Naive thymus-derived CD4-positive, alpha-beta T cell (primary cell): ENCODE data around the gene CD70. TPM values are rescaled to one million over a fixed set of nuclear protein-coding genes. Genes with fewer than 3 reads are reported as not detected.
A peak's percentile ranks its signal among the peaks of the same experiment; 100 is the strongest.
"Not testable (repeated sequence)": the region's sequence is repeated elsewhere in the genome, so short reads cannot be mapped to it uniquely, and the experiment has no call there.

Experiments used
- ATAC-seq: fragments of 150-1000 bp; cut with Tn5 transposase; 2 replicates; pipeline ENCODE4 v1.10.0; 2021; ENCODE audit warnings: mild to moderate bottlenecking, moderate library complexity
- CTCF ChIA-PET: fragments of 350-600 bp; sonication (Branson Sonifier 250); formaldehyde crosslinking; loops from one replicate; lab custom pipeline; 2021; ENCODE audit warnings: antibody characterized with exemption; lab: Charles Lee
- POLR2A ChIA-PET: fragments of 350-600 bp; sonication (Branson Sonifier 250); formaldehyde crosslinking; loops from one replicate; lab custom pipeline; 2021; ENCODE audit warnings: antibody characterized with exemption, inconsistent platforms; lab: Charles Lee
- DNase-seq, 9 donors: peaks; one replicate each; pipeline versions ENCODE4 v3.0.0 to v3.0.0-alpha.2; 2020 to 2022; ENCODE audit warnings: mixed read lengths in 1 of 9
- H3K27ac ChIP-seq: one replicate; pipeline ENCODE4 v1.7.0; 2013; ENCODE audit warnings: mild to moderate bottlenecking, low read depth, low read length, moderate library complexity
- H3K27me3 ChIP-seq, 2 donors: one replicate each; pipeline ENCODE4 v1.7.0; 2013; ENCODE audit warnings: low read length in 2 of 2, mild to moderate bottlenecking in 2 of 2, moderate library complexity in 2 of 2; ENCODE audit not compliant: control insufficient read depth in 2 of 2, insufficient read depth in 2 of 2
- H3K36me3 ChIP-seq, 3 experiments: 1 replicate in 2 of 3; 2 replicates in 1 of 3; pipeline ENCODE4 v1.7.0; 2013; ENCODE audit warnings: low read length in 3 of 3, mild to moderate bottlenecking in 3 of 3, moderate library complexity in 1 of 3; ENCODE audit not compliant: insufficient read depth in 3 of 3, control insufficient read depth in 2 of 3
- H3K4me1 ChIP-seq, 2 donors: one replicate each; pipeline ENCODE4 v1.7.0; 2013; ENCODE audit warnings: low read length in 2 of 2, mild to moderate bottlenecking in 2 of 2, moderate library complexity in 1 of 2; ENCODE audit not compliant: control insufficient read depth in 2 of 2, insufficient read depth in 2 of 2
- H3K4me3 ChIP-seq: 2 replicates; pipeline ENCODE4 v1.7.0; 2013; ENCODE audit warnings: mild to moderate bottlenecking, low read length
- H3K9me3 ChIP-seq, 3 experiments: 1 replicate in 2 of 3; 2 replicates in 1 of 3; pipeline ENCODE4 v1.7.0; 2013; ENCODE audit warnings: low read length in 3 of 3; ENCODE audit not compliant: control insufficient read depth in 2 of 3
- H3K27ac Mint-ChIP-seq, 9 donors: one replicate each; pipeline ENCODE4 v1.8.0; 2020 to 2022; ENCODE audit warnings: mixed read lengths in 9 of 9, mild to moderate bottlenecking in 8 of 9, moderate library complexity in 5 of 9, inconsistent platforms in 2 of 9
- H3K27me3 Mint-ChIP-seq, 5 donors: one replicate each; pipeline ENCODE4 v1.8.0; 2021 to 2022; ENCODE audit warnings: mixed read lengths in 5 of 5, mild to moderate bottlenecking in 1 of 5
- H3K36me3 Mint-ChIP-seq, 5 donors: one replicate each; pipeline ENCODE4 v1.8.0; 2020 to 2022; ENCODE audit warnings: mixed read lengths in 5 of 5, mild to moderate bottlenecking in 3 of 5, inconsistent platforms in 1 of 5
- H3K4me1 Mint-ChIP-seq, 7 donors: one replicate each; pipeline ENCODE4 v1.8.0; 2020 to 2022; ENCODE audit warnings: mixed read lengths in 7 of 7, mild to moderate bottlenecking in 3 of 7, inconsistent platforms in 1 of 7
- H3K4me3 Mint-ChIP-seq, 10 donors: one replicate each; pipeline ENCODE4 v1.8.0; 2020 to 2022; ENCODE audit warnings: mild to moderate bottlenecking in 10 of 10, mixed read lengths in 10 of 10, moderate library complexity in 6 of 10, inconsistent platforms in 2 of 10
- H3K9me3 Mint-ChIP-seq, 11 donors: one replicate each; pipeline ENCODE4 v1.8.0; 2020 to 2022; ENCODE audit warnings: mixed read lengths in 11 of 11, mild to moderate bottlenecking in 4 of 11, inconsistent platforms in 1 of 11, moderate library complexity in 1 of 11
- intact Hi-C, 2 donors: fragments of 100-400 bp; cut with micrococcal nuclease; formaldehyde crosslinking; loops; one replicate each; pipeline ENCODE4 v1.15.1; 2023
- polyA plus RNA-seq, 2 donors: library from polyadenylated mRNA; unstranded; fragments of 300-500 nt; fragmentation: Illumina TruSeq; gene quantifications; one replicate each; pipeline ENCODE4 v1.2.3, GENCODE V29; 2021
- total RNA-seq, 6 experiments: library from RNA in 5 of 6; stranded (reverse) in 5 of 6; gene quantifications; 1 replicate in 5 of 6; 2 replicates in 1 of 6; pipeline ENCODE4 v1.2.3 and lab custom pipeline; 2021 to 2026

Gene CD70
- total and polyA plus RNA-seq, 7 experiments from 2014 or later = 1.2 to 39.6 TPM; not detected in 5

DNA sequence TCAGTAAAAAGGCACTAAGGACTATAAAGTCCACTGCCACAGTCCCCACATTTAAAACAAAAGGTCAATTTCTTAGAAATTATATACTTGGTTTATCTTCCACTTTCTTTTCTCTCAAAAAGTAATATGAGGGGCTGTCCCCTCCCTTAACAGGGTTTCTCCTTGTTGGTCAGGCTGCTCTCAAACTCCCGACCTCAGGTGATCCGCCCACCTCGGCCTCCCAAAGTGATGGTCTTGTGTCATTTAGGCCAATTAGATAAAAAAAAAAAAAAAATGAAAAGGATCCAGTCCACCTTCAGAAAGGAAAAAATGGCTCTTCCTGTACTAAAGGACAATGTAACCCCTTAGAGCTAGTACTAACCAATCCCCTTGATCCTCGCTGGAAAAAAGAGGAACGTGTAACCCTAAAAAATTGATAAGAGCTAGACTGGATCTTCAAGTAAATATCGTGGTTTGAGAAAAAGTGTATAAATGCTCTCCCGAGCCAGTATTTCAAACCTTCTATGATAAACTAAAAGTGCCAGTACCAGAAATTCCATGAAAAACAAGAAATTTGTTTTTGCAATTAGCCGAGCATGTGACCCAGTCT lies 9.0 kb upstream of the CD70 start:
- peaks cover 0 to 19% (median 8%) of the 10 kb centered on the region in 7 donors for H3K4me1 Mint-ChIP-seq
- ATAC-seq = no peak
- H3K27me3 ChIP-seq = no peaks in the 10 kb centered on the region
- peaks cover 0 to 11% of the 10 kb centered on the region in 2 donors for H3K4me1 ChIP-seq
- intact Hi-C loops = no loop called here
- peaks cover 0 to 9% (median 0%) of the 10 kb centered on the region in 5 donors for H3K27me3 Mint-ChIP-seq
- H3K27ac Mint-ChIP-seq = no peak overlapping the region
- ChIA-PET CTCF (no interaction called here), POLR2A (interaction anchor here (0.6 kb wide), 1 partner anchor 777 kb away, joined by 3 read pairs; no protein-coding TSS in a partner anchor)
- H3K4me3 Mint-ChIP-seq = no peak overlapping the region
- H3K4me3 ChIP-seq = no peak overlapping the region
- H3K9me3 ChIP-seq = no peaks in the 10 kb centered on the region
- H3K36me3 ChIP-seq = no peaks in the 10 kb centered on the region
- no peak overlapping the region for H3K27ac ChIP-seq
- H3K9me3 Mint-ChIP-seq = peaks cover 0 to 2% (median 0%) of the 10 kb centered on the region in 11 donors
- no peaks in the 10 kb centered on the region for H3K36me3 Mint-ChIP-seq
- no peak for DNase-seq

DNA sequence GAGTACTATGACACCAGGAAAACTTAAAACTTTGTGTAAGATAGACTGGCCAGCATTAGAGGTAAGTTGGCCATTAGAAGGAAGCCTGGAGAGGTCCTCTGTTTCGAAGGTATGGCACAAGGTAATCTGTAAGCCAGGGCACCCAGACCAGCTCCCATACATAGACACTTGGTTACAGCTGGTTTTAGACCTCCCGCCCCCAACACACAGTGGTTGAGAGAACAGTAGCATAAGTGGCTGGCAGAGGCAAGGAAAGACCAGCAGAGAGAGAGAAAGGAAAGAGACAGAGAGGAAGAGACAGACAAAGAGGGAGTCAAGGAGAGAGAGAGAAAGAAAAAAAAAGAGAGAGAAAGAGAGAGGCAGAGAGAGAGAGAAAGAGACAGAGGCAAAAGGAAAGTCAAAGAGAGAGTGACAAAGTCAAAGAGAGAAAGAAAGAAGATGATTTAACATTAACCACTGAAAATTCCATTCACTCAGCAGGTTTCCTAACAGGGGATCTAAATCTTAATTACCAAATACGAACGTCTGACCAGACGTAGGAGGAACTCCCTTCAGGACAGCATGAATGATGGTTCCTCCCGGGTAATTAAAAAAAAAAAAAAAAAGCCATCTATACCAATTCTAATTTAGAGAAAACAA lies 7.4 kb upstream of the CD70 start:
- ATAC-seq, CTCF ChIA-PET, H3K27ac Mint-ChIP-seq, H3K27ac ChIP-seq, H3K36me3 Mint-ChIP-seq, intact Hi-C loops, H3K9me3 ChIP-seq, H3K36me3 ChIP-seq, H3K4me3 Mint-ChIP-seq, POLR2A ChIA-PET, H3K9me3 Mint-ChIP-seq, H3K27me3 ChIP-seq, H3K4me3 ChIP-seq, DNase-seq: not testable (repeated sequence)
- H3K4me1 Mint-ChIP-seq = peaks cover 0 to 18% (median 2%) of the 10 kb centered on the region in 7 donors
- peaks cover 0 to 11% of the 10 kb centered on the region in 2 donors for H3K4me1 ChIP-seq
- peaks cover 0 to 17% (median 7%) of the 10 kb centered on the region in 5 donors for H3K27me3 Mint-ChIP-seq

DNA sequence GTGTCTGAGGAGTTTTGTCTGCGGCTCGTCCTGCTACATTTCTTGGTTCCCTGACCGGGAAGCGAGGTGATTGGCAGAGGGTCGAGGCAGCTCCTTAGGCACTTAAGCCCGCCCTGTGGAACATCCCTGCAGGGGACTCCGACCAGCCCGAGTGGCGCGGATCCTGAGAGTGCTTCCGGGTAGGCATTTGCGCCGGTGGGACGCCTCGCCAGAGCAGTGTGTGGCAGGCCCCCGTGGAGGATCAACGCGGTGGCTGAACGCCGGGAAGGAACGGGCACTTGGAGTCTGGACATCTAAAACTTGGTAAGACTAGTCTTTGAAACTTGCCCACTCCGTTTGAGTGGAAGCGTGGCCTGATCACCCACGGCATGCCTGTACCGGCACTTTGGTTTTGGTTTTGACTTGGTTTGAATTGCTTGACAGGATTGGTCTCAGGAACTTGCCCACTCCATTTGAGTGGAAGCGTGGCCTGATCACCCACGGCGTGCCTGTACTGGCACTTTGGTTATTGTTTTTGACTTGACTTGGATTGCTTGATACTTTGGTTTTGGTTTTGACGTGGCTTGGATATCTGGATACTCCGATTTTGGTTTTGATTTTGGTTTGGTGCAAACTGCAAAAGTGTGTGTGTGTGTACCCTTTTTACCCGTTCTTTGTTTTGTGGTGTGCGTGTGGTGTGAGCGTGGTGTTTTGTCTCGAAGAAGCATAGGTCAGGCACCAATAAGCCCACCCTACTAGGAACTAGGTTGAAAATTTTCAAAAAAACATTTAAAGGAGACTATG lies 6.7 kb upstream of the CD70 start:
- H3K36me3 Mint-ChIP-seq, CTCF ChIA-PET: not testable (repeated sequence)

DNA sequence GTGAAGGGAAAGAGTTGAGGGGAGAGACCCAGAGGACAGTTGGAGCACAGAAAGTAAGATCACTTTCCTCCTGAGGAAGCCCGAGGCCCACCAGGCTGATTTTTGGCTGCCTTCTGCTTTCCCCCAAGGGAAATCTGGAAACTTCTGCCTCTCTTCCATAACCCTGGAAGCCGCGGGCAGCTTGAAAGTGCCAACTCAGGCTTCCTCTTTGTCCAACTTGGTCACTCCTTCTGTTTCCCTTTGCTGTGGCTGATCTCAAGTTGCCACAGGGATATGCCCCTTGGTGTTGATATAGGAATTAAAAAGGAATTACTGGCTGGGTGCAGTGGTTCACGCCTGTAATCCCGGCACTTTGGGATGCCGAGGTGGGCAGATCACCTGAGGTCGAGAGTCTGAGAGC lies 5.7 kb upstream of the CD70 start:
- DNase-seq (no peak), ATAC-seq (no peak)
- Mint-ChIP-seq H3K9me3 (no peaks in the 10 kb centered on the region), H3K4me3 (no peak overlapping the region), H3K27ac (no peak overlapping the region), H3K27me3 (peaks cover 4 to 25% (median 12%) of the 10 kb centered on the region in 5 donors), H3K36me3 (no peaks in the 10 kb centered on the region), H3K4me1 (peaks cover 0 to 26% (median 0%) of the 10 kb centered on the region in 7 donors)
- H3K9me3 ChIP-seq = no peaks in the 10 kb centered on the region
- no peak overlapping the region for H3K27ac ChIP-seq
- peaks cover 0 to 5% of the 10 kb centered on the region in 2 donors for H3K4me1 ChIP-seq
- H3K4me3 ChIP-seq = no peak overlapping the region
- POLR2A ChIA-PET = no interaction called here
- no peaks in the 10 kb centered on the region for H3K36me3 ChIP-seq
- no peaks in the 10 kb centered on the region for H3K27me3 ChIP-seq
- CTCF ChIA-PET = no interaction called here
- intact Hi-C loops = no loop called here

More for the DNA sequence above, 6.7 kb upstream of the CD70 start:
- H3K4me3 ChIP-seq, H3K27ac ChIP-seq, DNase-seq, H3K27me3 ChIP-seq, H3K4me3 Mint-ChIP-seq, intact Hi-C loops, ATAC-seq, H3K9me3 ChIP-seq, POLR2A ChIA-PET, H3K27ac Mint-ChIP-seq, H3K9me3 Mint-ChIP-seq, H3K36me3 ChIP-seq: not testable (repeated sequence)
- Mint-ChIP-seq H3K27me3 (peaks cover under 1 to 18% (median 7%) of the 10 kb centered on the region in 5 donors), H3K4me1 (peaks cover 0 to 21% (median 0%) of the 10 kb centered on the region in 7 donors)
- H3K4me1 ChIP-seq = peaks cover 0 to 11% of the 10 kb centered on the region in 2 donors

DNA sequence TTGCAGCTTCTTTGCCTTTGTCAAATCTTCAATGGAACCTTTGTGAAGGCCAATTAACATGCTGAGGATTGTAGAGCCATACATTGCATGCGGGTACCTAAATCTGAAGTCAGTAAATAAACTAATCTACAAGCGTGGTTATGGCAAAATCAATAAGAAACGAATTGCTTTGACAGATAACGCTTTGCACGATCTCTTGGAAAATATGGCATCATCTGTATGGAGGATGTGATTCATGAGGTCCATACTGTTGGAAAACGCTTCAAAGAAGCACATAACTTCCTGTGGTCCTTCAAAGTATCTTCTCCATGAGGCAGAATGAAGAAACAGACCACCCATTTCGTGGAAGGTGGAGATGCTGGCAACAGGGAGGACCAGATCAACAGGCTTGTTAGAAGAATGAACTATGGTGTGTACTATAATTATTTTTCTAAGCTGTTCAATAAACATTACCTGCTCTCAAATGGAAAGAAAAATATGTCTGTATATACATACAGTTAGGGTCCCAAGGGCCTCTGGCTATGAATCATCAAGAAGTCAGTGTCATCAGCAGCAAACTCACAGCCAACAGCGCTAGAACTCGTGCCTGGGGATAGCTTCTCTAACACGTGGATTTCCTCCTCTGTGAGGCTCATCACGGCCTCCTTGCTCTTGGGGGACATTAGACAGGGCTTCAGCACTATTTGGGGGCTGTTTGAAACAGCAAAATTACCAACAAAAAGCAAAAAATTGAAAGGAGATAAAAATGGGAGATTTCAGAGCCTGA lies 2.9 kb upstream of the CD70 start:
- Mint-ChIP-seq H3K27me3 (peaks cover 26 to 51% (median 39%) of the 10 kb centered on the region in 5 donors), H3K36me3 (peaks cover 0 to 8% (median 0%) of the 10 kb centered on the region in 5 donors), H3K9me3 (no peaks in the 10 kb centered on the region), H3K4me3 (no peak overlapping the region), H3K27ac (no peak overlapping the region), H3K4me1 (peaks cover 18 to 42% (median 25%) of the 10 kb centered on the region in 7 donors)
- H3K9me3 ChIP-seq = no peaks in the 10 kb centered on the region
- H3K4me1 ChIP-seq = peaks cover 25 to 26% of the 10 kb centered on the region in 2 donors
- intact Hi-C loops = loop anchor here in 1 of 2 donors (5.0 kb wide), 2 partner anchors 42 to 62 kb away; partner anchors contain the start of gene TNFSF9
- DNase-seq = no peak
- peaks cover 0 to 16% of the 10 kb centered on the region in 2 donors for H3K27me3 ChIP-seq
- H3K36me3 ChIP-seq = no peaks in the 10 kb centered on the region
- no peak overlapping the region for H3K4me3 ChIP-seq
- no peak overlapping the region for H3K27ac ChIP-seq
- POLR2A ChIA-PET = no interaction called here
- no peak for ATAC-seq
- CTCF ChIA-PET = no interaction called here

DNA sequence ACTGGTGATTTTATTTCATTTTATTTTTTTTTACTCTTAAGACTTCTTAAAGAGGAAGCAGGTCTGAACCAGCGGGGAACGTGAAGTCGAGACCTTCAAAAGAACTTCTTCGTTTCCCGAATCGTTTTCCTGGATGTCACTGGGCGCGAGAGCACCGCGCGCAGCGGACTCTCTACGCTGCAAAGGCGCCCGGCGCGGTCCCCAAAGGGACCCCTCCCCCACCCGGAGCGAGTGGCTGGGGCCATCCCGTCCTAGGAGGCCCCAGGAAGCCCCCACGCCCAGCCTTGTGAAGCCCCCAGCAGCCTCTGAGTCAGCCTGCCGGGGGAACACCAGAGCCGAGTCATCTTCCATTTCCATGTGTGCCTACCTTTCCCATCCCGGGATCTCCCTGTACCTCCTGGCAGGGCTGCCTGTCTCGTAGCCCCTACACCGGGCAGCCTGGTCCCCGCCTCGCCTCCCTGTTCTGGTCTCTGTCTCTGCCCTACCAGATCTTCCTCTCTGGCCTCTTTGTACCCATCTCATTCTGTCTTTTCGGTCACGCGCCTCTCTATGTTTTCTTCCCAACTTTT lies 608 bp downstream of the CD70 start:
- Histone ChIP-seq H3K4me1 (peaks cover 30 to 46% of the 10 kb centered on the region in 2 donors), H3K4me3 (peak overlapping the region; percentile 56), H3K9me3 (no peaks in the 10 kb centered on the region), H3K36me3 (no peaks in the 10 kb centered on the region), H3K27ac (no peak overlapping the region), H3K27me3 (peaks cover 0 to 20% of the 10 kb centered on the region in 2 donors)
- H3K27me3 Mint-ChIP-seq = peaks cover 46 to 71% (median 66%) of the 10 kb centered on the region in 5 donors
- H3K36me3 Mint-ChIP-seq = peaks cover 0 to 22% (median 0%) of the 10 kb centered on the region in 5 donors
- peak overlapping the region in 2 of 9 donors; percentile 1 to 87 for H3K27ac Mint-ChIP-seq
- H3K4me1 Mint-ChIP-seq = peaks cover 40 to 61% (median 47%) of the 10 kb centered on the region in 7 donors
- ChIA-PET POLR2A (no interaction called here), CTCF (no interaction called here)
- peak in 1 of 9 donors; percentile 49 for DNase-seq
- H3K9me3 Mint-ChIP-seq = no peaks in the 10 kb centered on the region
- intact Hi-C loops = loop anchor here in 1 of 2 donors (2.0 to 5.0 kb wide), 4 partner anchors 38 to 146 kb away; partner anchors contain the start of genes GPR108 and TNFSF9
- peak overlapping the region; percentile 58 to 93 (median 82) for H3K4me3 Mint-ChIP-seq
- peak; percentile 7 for ATAC-seq
